Activated CD4-positive, alpha-beta T cell treated with anti-CD3 and anti-CD28 coated beads, Interleukin-2, Interleukin-4, amounts not matched to agents 100 ng/mL and 50 ng/mL, durations not matched to agents 16 hours and 8 hours (primary cell): ENCODE results near the gene CAPN12.

Source experiments
- DNase-seq: peaks from one replicate; pipeline ENCODE4 v3.0.0-alpha.2; 2020; ENCODE audit warnings: low spot score

Gene CAPN12

GRCh38 chr19:38737281-38737865 lies 6.9 kb downstream of the CAPN12 start:
- DNase-seq = no peak

- no peak for DNase-seq
Measured at GRCh38 chr19:38736413-38737280, 7.6 kb downstream of the CAPN12 start.

GRCh38 chr19:38736036-38736412 lies 8.2 kb downstream of the CAPN12 start:
- no peak for DNase-seq

- DNase-seq = no peak
Measured at GRCh38 chr19:38735257-38735686, 9.0 kb downstream of the CAPN12 start.

GRCh38 chr19:38734426-38735256 lies 9.6 kb downstream of the CAPN12 start:
- peak; percentile 57 for DNase-seq

- DNase-seq = no peak
Measured at GRCh38 chr19:38734176-38734425, 10.2 kb downstream of the CAPN12 start.

- DNase-seq = no peak
Measured at GRCh38 chr19:38733493-38734175, 10.6 kb downstream of the CAPN12 start.

- no peak for DNase-seq
Measured at GRCh38 chr19:38733241-38733492, 11.1 kb downstream of the CAPN12 start.

GRCh38 chr19:38731654-38732301 lies 12.5 kb downstream of the CAPN12 start:
- no peak for DNase-seq

GRCh38 chr19:38730731-38731589 lies 13.3 kb downstream of the CAPN12 start:
- DNase-seq = no peak

GRCh38 chr19:38730470-38730730 lies 13.9 kb downstream of the CAPN12 start:
- DNase-seq = no peak

GRCh38 chr19:38729653-38730469 lies 14.4 kb downstream of the CAPN12 start:
- peak; percentile 76 for DNase-seq

GRCh38 chr19:38728752-38729541 lies 15.3 kb downstream of the CAPN12 start:
- no peak for DNase-seq

GRCh38 chr19:38727868-38728660 lies 16.2 kb downstream of the CAPN12 start:
- DNase-seq = no peak

GRCh38 chr19:38727306-38727867 lies 16.9 kb downstream of the CAPN12 start:
- no peak for DNase-seq

- DNase-seq = no peak
Measured at GRCh38 chr19:38726761-38727301, 17.4 kb downstream of the CAPN12 start.

- DNase-seq = no peak
Measured at GRCh38 chr19:38726284-38726673, 18.0 kb downstream of the CAPN12 start.
